ENCODE measurements around the gene SRGAP1.

SRGAP1 gene

GRCh38 chr12:63949902-63950301, 105.4 kb downstream of the SRGAP1 start:
- no peak for DNase-seq (ENCODE audit: low read depth)
- H3K4me3 ChIP-seq (ENCODE audit: control insufficient read depth, low read depth, low read length), result no peak overlapping the region
- TF ChIP-seq, protein P1, sequence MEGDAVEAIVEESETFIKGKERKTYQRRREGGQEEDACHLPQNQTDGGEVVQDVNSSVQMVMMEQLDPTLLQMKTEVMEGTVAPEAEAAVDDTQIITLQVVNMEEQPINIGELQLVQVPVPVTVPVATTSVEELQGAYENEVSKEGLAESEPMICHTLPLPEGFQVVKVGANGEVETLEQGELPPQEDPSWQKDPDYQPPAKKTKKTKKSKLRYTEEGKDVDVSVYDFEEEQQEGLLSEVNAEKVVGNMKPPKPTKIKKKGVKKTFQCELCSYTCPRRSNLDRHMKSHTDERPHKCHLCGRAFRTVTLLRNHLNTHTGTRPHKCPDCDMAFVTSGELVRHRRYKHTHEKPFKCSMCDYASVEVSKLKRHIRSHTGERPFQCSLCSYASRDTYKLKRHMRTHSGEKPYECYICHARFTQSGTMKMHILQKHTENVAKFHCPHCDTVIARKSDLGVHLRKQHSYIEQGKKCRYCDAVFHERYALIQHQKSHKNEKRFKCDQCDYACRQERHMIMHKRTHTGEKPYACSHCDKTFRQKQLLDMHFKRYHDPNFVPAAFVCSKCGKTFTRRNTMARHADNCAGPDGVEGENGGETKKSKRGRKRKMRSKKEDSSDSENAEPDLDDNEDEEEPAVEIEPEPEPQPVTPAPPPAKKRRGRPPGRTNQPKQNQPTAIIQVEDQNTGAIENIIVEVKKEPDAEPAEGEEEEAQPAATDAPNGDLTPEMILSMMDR (IDR thresholded peaks at IDR 0.05; ENCODE audit: control insufficient read depth, insufficient read depth, low read depth, low read length, missing control alignments), result no peak

DNA sequence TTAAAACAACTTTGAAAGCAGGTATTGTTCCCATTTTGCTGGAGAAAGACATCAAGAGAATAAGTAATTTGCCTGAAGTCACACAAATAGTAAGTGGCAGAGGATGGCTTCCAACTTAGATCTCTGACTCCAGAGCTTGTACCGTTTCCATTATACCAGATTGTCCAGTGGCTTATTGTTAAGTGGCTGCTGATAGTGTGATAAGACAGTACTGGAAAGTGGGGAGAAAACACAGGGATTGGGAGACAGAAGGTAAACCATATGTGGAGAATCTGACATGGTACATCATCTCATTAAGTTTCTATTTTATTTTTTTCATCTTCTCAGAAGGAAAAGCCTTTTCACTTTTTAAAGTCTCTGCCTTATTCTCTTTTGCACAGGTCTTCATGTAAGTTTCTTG, 108.5 kb downstream of the SRGAP1 start:
- TF ChIP-seq, protein P1 (IDR thresholded peaks at IDR 0.05; ENCODE audit: control insufficient read depth, insufficient read depth, low read depth, low read length, missing control alignments), result no peak

DNA sequence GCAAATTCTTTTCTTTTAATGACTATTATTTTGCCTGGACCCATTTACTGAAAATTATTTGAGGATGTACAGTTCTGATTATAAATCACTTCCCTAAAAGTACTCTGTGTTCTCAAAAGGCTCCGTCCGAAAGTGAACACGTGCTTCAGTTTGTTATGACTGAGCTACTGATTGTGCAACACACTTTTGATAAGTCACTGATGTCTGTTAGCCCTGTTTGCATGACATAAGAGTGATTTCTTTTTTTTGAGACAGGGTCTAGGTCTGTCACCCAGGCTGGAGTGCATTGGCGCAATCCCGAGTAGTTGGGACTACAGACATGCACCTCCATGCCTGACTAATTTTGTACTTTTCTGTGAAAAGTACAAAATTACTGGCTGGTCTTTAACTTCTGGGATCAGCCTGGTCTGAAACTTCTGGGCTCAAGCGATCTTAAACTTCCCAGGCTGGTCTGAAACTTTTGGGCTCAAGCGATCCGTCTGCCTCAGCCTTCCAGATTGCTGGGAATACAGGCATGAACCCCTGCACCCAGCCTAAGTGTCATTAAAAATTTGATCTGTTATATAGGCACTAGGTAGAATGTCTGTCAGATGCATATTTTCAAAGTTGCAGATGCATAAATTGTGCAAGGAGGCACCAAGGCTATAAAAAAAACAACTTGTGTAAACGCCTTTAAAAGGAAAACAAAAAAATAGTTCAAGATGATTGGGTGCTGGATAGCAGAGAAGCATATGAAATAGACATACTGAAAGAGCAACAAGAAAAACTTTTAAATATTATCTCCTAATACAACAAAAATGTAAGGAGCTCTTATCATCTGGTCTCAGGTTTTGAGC, 111.5 kb downstream of the SRGAP1 start:
- no peak for DNase-seq (ENCODE audit: low read depth)
- no peak overlapping the region for H3K4me3 ChIP-seq (ENCODE audit: control insufficient read depth, low read depth, low read length)
- TF ChIP-seq, protein P1 (IDR thresholded peaks at IDR 0.05; ENCODE audit: control insufficient read depth, insufficient read depth, low read depth, low read length, missing control alignments), result no peak

More for the DNA sequence above, 108.5 kb downstream of the SRGAP1 start:
- H3K4me3 ChIP-seq (ENCODE audit: control insufficient read depth, low read depth, low read length), result no peak overlapping the region
- no peak for DNase-seq (ENCODE audit: low read depth)

DNA sequence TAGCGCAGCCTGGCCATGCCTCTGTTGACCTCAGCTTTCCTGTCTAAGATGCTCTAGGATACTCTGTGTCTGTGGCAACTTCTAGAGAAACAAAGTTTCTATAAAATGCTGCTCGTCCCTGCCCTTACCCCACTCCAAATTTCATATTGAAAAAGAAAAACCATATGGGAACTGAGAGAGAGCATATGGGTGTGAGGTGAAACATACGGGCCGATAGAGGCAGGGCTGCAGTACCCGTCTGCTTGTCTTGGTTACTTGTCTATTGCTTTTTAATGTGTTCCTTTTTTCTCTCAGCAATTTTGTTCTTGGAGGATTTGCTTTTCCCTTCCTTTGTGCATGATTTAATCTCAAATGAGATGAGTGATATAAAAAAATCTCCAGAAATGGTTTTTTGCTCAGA, 113.0 kb downstream of the SRGAP1 start:
- no peak overlapping the region for H3K4me3 ChIP-seq (ENCODE audit: control insufficient read depth, low read depth, low read length)
- DNase-seq (ENCODE audit: low read depth), result no peak
- TF ChIP-seq, protein P1 (IDR thresholded peaks at IDR 0.05; ENCODE audit: control insufficient read depth, insufficient read depth, low read depth, low read length, missing control alignments), result no peak

- no peak overlapping the region for H3K4me3 ChIP-seq (ENCODE audit: control insufficient read depth, low read depth, low read length)
- DNase-seq (ENCODE audit: low read depth), result no peak
- TF ChIP-seq, protein P1 (IDR thresholded peaks at IDR 0.05; ENCODE audit: control insufficient read depth, insufficient read depth, low read depth, low read length, missing control alignments), result no peak
These were observed 114.5 kb downstream of the SRGAP1 start for GRCh38 chr12:63958876-63959580.

DNA sequence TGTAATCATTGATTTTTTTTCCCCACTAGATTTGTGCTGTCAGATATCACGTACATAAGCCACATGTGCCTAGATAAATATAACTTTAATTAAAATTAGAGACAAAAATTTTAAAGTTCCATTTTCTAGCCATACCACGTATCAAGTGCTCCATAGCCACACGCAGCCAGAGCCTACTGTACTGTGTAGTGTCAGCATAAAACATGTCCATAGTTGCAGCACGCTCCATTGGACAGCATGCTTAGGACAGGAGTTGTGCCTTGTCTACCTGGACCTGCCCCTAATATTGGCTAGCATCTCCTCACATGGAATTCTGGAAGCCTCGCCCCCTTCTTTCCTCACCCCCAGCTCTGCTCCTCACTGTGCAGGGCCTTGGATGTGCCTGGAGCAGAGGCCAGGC, 116.5 kb downstream of the SRGAP1 start:
- TF ChIP-seq, protein P1 (IDR thresholded peaks at IDR 0.05; ENCODE audit: control insufficient read depth, insufficient read depth, low read depth, low read length, missing control alignments), result no peak

More for the DNA sequence above, 116.5 kb downstream of the SRGAP1 start:
- no peak for DNase-seq (ENCODE audit: low read depth)
- H3K4me3 ChIP-seq (ENCODE audit: control insufficient read depth, low read depth, low read length), result no peak overlapping the region
